GM12864 (cell line): ENCODE data around the gene SGCA.
A peak's percentile ranks its signal among the peaks of the same experiment; 100 is the strongest.

ENCODE experiments used
- DNase-seq: peaks from one replicate; pipeline ENCODE4 v3.0.0-alpha.2; 2011; ENCODE audit warnings: low read depth
- H3K4me3 ChIP-seq: 2 replicates; pipeline ENCODE4 v1.5.1; 2011; ENCODE audit warnings: mild to moderate bottlenecking, low read depth, low read length, control low read depth
- CTCF ChIP-seq: IDR thresholded peaks from 2 replicates; pipeline ENCODE4 v1.5.1; 2011; ENCODE audit warnings: low read depth, mild to moderate bottlenecking, moderate library complexity, low read length, control low read depth, inconsistent platforms; ENCODE audit errors: missing control alignments

Gene SGCA

GRCh38 chr17:50161023-50161910, 4.5 kb upstream of the SGCA start:
- DNase-seq, result peak; percentile 67
- TF ChIP-seq CTCF, result peak; percentile 91
- peak overlapping the region; percentile 59 for H3K4me3 ChIP-seq

GRCh38 chr17:50161911-50162288, 3.9 kb upstream of the SGCA start:
- peak overlapping the region; percentile 20 for H3K4me3 ChIP-seq
- no peak for DNase-seq
- TF ChIP-seq CTCF, result no peak

- no peak for TF ChIP-seq CTCF
- H3K4me3 ChIP-seq, result no peak overlapping the region
- no peak for DNase-seq
These were observed 3.1 kb upstream of the SGCA start for GRCh38 chr17:50162466-50163254.

- no peak for DNase-seq
- TF ChIP-seq CTCF, result no peak
- H3K4me3 ChIP-seq, result no peak overlapping the region
These were observed 1.7 kb upstream of the SGCA start for GRCh38 chr17:50163843-50164696.

GRCh38 chr17:50164697-50164988, 1.2 kb upstream of the SGCA start:
- no peak for DNase-seq
- TF ChIP-seq CTCF, result no peak
- no peak overlapping the region for H3K4me3 ChIP-seq

GRCh38 chr17:50165066-50165465, 739 bp upstream of the SGCA start:
- H3K4me3 ChIP-seq, result no peak overlapping the region
- no peak for DNase-seq
- no peak for TF ChIP-seq CTCF
